Neuronal stem cell (in vitro differentiated cells): ENCODE data around the gene ARG2.

Source experiments
- DNase-seq: peaks from one replicate; pipeline ENCODE4 v3.0.0-alpha.2; 2013; ENCODE audit warnings: low spot score
- H2AFZ ChIP-seq: one replicate; pipeline ENCODE4 v1.6.1; 2013; ENCODE audit warnings: mild to moderate bottlenecking, low read length, inconsistent platforms
- H2AK5ac ChIP-seq: 2 replicates; pipeline ENCODE4 v1.6.1; 2013; ENCODE audit warnings: low read depth, mild to moderate bottlenecking, inconsistent platforms, low read length, moderate library complexity, mixed read lengths
- H2BK120ac ChIP-seq: 2 replicates; pipeline ENCODE4 v1.6.1; 2013; ENCODE audit warnings: low read depth, mild to moderate bottlenecking, inconsistent platforms, low read length, moderate library complexity, mixed read lengths
- H2BK12ac ChIP-seq: one replicate; pipeline ENCODE4 v1.6.1; 2013; ENCODE audit warnings: low read length, inconsistent platforms
- H2BK15ac ChIP-seq: 2 replicates; pipeline ENCODE4 v1.6.1; 2013; ENCODE audit warnings: mild to moderate bottlenecking, low read length, inconsistent platforms, mixed read lengths
- H2BK5ac ChIP-seq: one replicate; pipeline ENCODE4 v1.6.1; 2013; ENCODE audit warnings: inconsistent platforms, mild to moderate bottlenecking, low read length, moderate library complexity
- H3K14ac ChIP-seq: one replicate; pipeline ENCODE4 v1.6.1; 2013; ENCODE audit warnings: low read length, inconsistent platforms
- H3K18ac ChIP-seq: 2 replicates; pipeline ENCODE4 v1.6.1; 2013; ENCODE audit warnings: low read length, inconsistent platforms
- H3K23ac ChIP-seq: 2 replicates; pipeline ENCODE4 v1.6.1; 2013; ENCODE audit warnings: low read depth, mild to moderate bottlenecking, mixed read lengths, low read length, inconsistent platforms; ENCODE audit not compliant: poor library complexity
- H3K27ac ChIP-seq: replicated peaks from 3 replicates; pipeline ENCODE4 v1.5.1; 2013; ENCODE audit warnings: low read length, inconsistent platforms
- H3K27me3 ChIP-seq, 3 experiments: 2 replicates each; pipeline ENCODE4 v1.6.1; 2013; ENCODE audit warnings: low read length in 3 of 3, mild to moderate bottlenecking in 2 of 3, inconsistent platforms in 1 of 3, low read depth in 1 of 3, mixed read lengths in 1 of 3, moderate library complexity in 1 of 3; ENCODE audit not compliant: control insufficient read depth in 3 of 3, insufficient read depth in 3 of 3
- H3K36me3 ChIP-seq, 2 donors: replicated peaks in 1 of 2; 2 replicates each; pipeline ENCODE4 v1.6.1; 2013; ENCODE audit warnings: low read length in 2 of 2; ENCODE audit not compliant: control insufficient read depth in 2 of 2, insufficient read depth in 2 of 2
- H3K4ac ChIP-seq: 2 replicates; pipeline ENCODE4 v1.6.1; 2013; ENCODE audit warnings: inconsistent platforms, mild to moderate bottlenecking, low read length, moderate library complexity
- H3K4me1 ChIP-seq, 2 donors: 1 replicate in 1 of 2; 2 replicates in 1 of 2; pipeline ENCODE4 v1.6.1; 2013; ENCODE audit warnings: low read length in 2 of 2, low read depth in 1 of 2; ENCODE audit not compliant: control insufficient read depth in 2 of 2, insufficient read depth in 1 of 2
- H3K4me2 ChIP-seq: one replicate; pipeline ENCODE4 v1.6.1; 2013; ENCODE audit warnings: mild to moderate bottlenecking, low read length, inconsistent platforms; ENCODE audit not compliant: insufficient read depth, poor library complexity, severe bottlenecking
- H3K4me3 ChIP-seq, 2 donors: 2 replicates each; pipeline ENCODE4 v1.5.1; 2013; ENCODE audit warnings: low read length in 2 of 2, mild to moderate bottlenecking in 2 of 2, inconsistent platforms in 1 of 2, moderate library complexity in 1 of 2
- H3K79me1 ChIP-seq: one replicate; pipeline ENCODE4 v1.6.1; 2013; ENCODE audit warnings: low read depth, mild to moderate bottlenecking, inconsistent platforms, low read length, moderate library complexity
- H3K9ac ChIP-seq: one replicate; pipeline ENCODE4 v1.6.1; 2013; ENCODE audit warnings: mild to moderate bottlenecking, low read depth, low read length, inconsistent platforms; ENCODE audit not compliant: poor library complexity
- H3K9me3 ChIP-seq, 2 donors: replicated peaks in 1 of 2; 2 replicates each; pipeline versions ENCODE3 to v1.6.1; 2013; ENCODE audit warnings: low read length in 2 of 2, mild to moderate bottlenecking in 2 of 2, inconsistent platforms in 1 of 2, low read depth in 1 of 2, mixed read lengths in 1 of 2, moderate library complexity in 1 of 2; ENCODE audit not compliant: control insufficient read depth in 2 of 2, insufficient read depth in 1 of 2
- H4K8ac ChIP-seq: one replicate; pipeline ENCODE4 v1.6.1; 2013; ENCODE audit warnings: low read depth, mild to moderate bottlenecking, inconsistent platforms, low read length, moderate library complexity
- H4K91ac ChIP-seq: one replicate; pipeline ENCODE4 v1.6.1; 2013; ENCODE audit warnings: low read length, low read depth, mild to moderate bottlenecking, inconsistent platforms; ENCODE audit not compliant: poor library complexity
- WGBS, 2 donors: extraction: QIAGEN DNeasy Blood & Tissue Kit; methylation state at CpG; one replicate each; pipeline ENCODE4 v1.1.7; 2013; ENCODE audit warnings: missing lambda C conversion rate in 2 of 2, mixed read lengths in 1 of 2; ENCODE audit not compliant: insufficient read length in 2 of 2, insufficient replicate concordance in 1 of 2; ENCODE audit errors: extremely low coverage in 2 of 2; 5-methylcytosine and 5-hydroxymethylcytosine counted together

Gene ARG2

DNA sequence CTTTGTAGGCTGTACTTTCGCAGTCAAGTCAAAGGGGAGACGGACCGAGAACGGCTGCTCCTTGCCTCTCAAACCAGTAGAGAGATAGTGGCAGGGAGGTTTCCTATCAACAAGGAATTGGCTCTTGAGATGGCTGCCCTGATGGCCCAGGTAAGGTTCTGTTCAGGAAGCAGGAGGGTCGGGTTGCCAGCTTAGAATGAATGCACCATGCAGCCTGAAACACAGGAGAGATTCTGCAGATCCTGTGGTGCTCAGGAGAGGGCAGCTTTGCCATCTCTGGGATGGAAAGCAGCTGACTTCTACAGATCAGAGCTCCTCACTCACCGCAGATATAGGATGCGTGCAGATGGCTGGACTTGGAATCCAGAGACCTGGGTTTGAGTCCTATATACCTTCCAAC, 37.7 kb upstream of the ARG2 start:
- Histone ChIP-seq H2BK5ac (no peak overlapping the region), H2BK120ac (no peak overlapping the region), H4K8ac (no peak overlapping the region), H4K91ac (no peak overlapping the region), H3K4me3 (no peak overlapping the region), H2BK15ac (no peak overlapping the region), H3K27me3 (no peaks in the 10 kb centered on the region), H3K4me2 (no peak overlapping the region), H3K18ac (no peak overlapping the region), H3K27ac (no peak overlapping the region), H2AFZ (no peak overlapping the region), H3K23ac (no peak overlapping the region), H3K79me1 (no peaks in the 10 kb centered on the region), H3K4ac (no peak overlapping the region), H3K9me3 (no peaks in the 10 kb centered on the region), H3K4me1 (no peaks in the 10 kb centered on the region), H3K9ac (no peak overlapping the region), H3K36me3 (peaks cover 14 to 18% of the 10 kb centered on the region in 2 donors), H2BK12ac (no peak overlapping the region), H2AK5ac (no peak overlapping the region), H3K14ac (no peak overlapping the region)
- WGBS, 2 donors, result no CpG with 5 or more reads among the region's 7 CpGs
- no peak for DNase-seq

DNA sequence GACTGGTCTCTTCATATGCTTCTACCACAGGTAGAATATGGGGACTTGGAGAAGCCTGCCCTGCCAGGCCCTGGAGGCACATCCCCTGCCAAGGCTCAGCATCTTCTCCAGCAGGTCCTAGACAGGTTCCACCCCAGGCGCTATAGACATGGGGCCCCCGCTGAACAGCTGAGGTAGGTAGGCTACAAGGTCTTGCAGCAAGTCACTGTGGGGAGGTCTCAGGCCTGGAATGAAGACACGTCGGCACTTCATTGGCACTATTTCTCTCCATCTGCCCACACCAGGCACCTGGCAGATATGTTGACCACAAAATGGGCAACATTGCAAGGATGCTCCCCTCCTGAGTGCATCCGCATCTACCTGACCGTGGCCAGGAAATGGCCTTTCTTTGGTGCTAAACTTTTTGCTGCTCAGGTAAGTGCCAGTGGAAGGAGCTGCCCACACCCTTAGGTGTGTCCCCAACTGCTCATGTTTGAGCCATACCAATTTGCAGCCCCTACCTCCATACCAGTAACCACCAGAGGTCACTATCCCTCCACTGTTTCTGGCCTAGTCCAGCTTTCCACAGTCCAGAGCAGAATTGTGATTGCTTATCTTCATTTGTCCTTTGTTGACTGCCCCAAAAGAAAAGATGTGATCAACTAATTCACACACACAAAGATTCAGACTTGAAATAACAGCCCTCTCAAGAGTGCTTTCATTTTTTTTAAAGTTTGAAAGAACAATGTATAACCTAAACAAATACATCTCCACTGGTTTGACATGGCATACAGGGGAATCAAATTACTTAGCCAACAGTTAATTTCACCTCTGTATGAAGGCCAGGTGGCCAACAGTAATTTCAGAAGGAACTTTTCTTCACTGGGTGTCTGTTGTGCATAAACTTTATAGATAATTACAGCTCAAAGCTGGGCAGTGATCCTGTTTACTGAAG, 35.7 kb upstream of the ARG2 start:
- Histone ChIP-seq H3K4me1 (no peaks in the 10 kb centered on the region), H3K4ac (no peak overlapping the region), H2AK5ac (no peak overlapping the region), H3K9me3 (no peaks in the 10 kb centered on the region), H3K23ac (no peak overlapping the region), H3K18ac (no peak overlapping the region), H2BK12ac (no peak overlapping the region), H2BK5ac (no peak overlapping the region), H3K14ac (no peak overlapping the region), H3K9ac (no peak overlapping the region), H3K4me3 (no peak overlapping the region), H3K79me1 (no peaks in the 10 kb centered on the region), H4K8ac (no peak overlapping the region), H3K27ac (no peak overlapping the region), H4K91ac (no peak overlapping the region), H2BK15ac (no peak overlapping the region), H3K27me3 (no peaks in the 10 kb centered on the region), H3K36me3 (peaks cover 14 to 25% of the 10 kb centered on the region in 2 donors), H3K4me2 (no peak overlapping the region), H2AFZ (no peak overlapping the region), H2BK120ac (no peak overlapping the region)
- DNase-seq, result peak; percentile 47
- WGBS, 2 donors, result no CpG with 5 or more reads among the region's 6 CpGs

GRCh38 chr14:67584978-67585377, 34.7 kb upstream of the ARG2 start:
- no peaks in the 10 kb centered on the region for H3K9me3 ChIP-seq
- no peak overlapping the region for H2BK5ac ChIP-seq
- no peaks in the 10 kb centered on the region for H3K27me3 ChIP-seq
- H3K4me1 ChIP-seq, result no peaks in the 10 kb centered on the region
- no peak overlapping the region for H3K14ac ChIP-seq
- H3K36me3 ChIP-seq, result peaks cover 12 to 28% of the 10 kb centered on the region in 2 donors
- H3K79me1 ChIP-seq, result no peaks in the 10 kb centered on the region
- no peak overlapping the region for H2AFZ ChIP-seq
- no peak overlapping the region for H3K18ac ChIP-seq
- H3K4ac ChIP-seq, result no peak overlapping the region
- H2AK5ac ChIP-seq, result no peak overlapping the region
- H3K9ac ChIP-seq, result no peak overlapping the region
- no peak overlapping the region for H4K91ac ChIP-seq
- no peak overlapping the region for H4K8ac ChIP-seq
- H2BK12ac ChIP-seq, result no peak overlapping the region
- H3K27ac ChIP-seq, result no peak overlapping the region
- no CpG with 5 or more reads among the region's 3 CpGs for WGBS, 2 donors
- no peak overlapping the region for H3K4me3 ChIP-seq
- no peak overlapping the region for H3K23ac ChIP-seq
- H2BK120ac ChIP-seq, result no peak overlapping the region
- no peak for DNase-seq
- no peak overlapping the region for H2BK15ac ChIP-seq
- no peak overlapping the region for H3K4me2 ChIP-seq

GRCh38 chr14:67586369-67586768, 33.4 kb upstream of the ARG2 start:
- H3K4ac ChIP-seq, result no peak overlapping the region
- H3K36me3 ChIP-seq, result peaks cover 14 to 37% of the 10 kb centered on the region in 2 donors
- H2BK120ac ChIP-seq, result no peak overlapping the region
- WGBS, 2 donors, result no CpG with 5 or more reads among the region's 4 CpGs
- H3K27me3 ChIP-seq, result no peaks in the 10 kb centered on the region
- no peak overlapping the region for H2AFZ ChIP-seq
- no peak for DNase-seq
- no peak overlapping the region for H3K18ac ChIP-seq
- no peak overlapping the region for H3K4me2 ChIP-seq
- no peak overlapping the region for H3K4me3 ChIP-seq
- H3K14ac ChIP-seq, result no peak overlapping the region
- H2BK5ac ChIP-seq, result no peak overlapping the region
- no peak overlapping the region for H3K9ac ChIP-seq
- no peaks in the 10 kb centered on the region for H3K9me3 ChIP-seq
- no peak overlapping the region for H4K8ac ChIP-seq
- no peak overlapping the region for H2BK12ac ChIP-seq
- H2AK5ac ChIP-seq, result no peak overlapping the region
- H3K23ac ChIP-seq, result no peak overlapping the region
- H2BK15ac ChIP-seq, result no peak overlapping the region
- H3K79me1 ChIP-seq, result no peaks in the 10 kb centered on the region
- no peaks in the 10 kb centered on the region for H3K4me1 ChIP-seq
- no peak overlapping the region for H3K27ac ChIP-seq
- no peak overlapping the region for H4K91ac ChIP-seq
